Muscle layer of colon (tissue), 2 donors: ENCODE measurements around the gene S100PBP.

Source experiments
- H3K27ac ChIP-seq: one replicate; pipeline ENCODE4 v1.7.0; 2013; ENCODE audit warnings: low read depth, mild to moderate bottlenecking, low read length, moderate library complexity
- H3K27me3 ChIP-seq, 2 donors: one replicate each; pipeline ENCODE4 v1.7.0; 2013; ENCODE audit warnings: low read length in 2 of 2, mild to moderate bottlenecking in 2 of 2; ENCODE audit not compliant: insufficient read depth in 2 of 2, control insufficient read depth in 1 of 2
- H3K36me3 ChIP-seq: one replicate; pipeline ENCODE4 v1.7.0; 2013; ENCODE audit warnings: mild to moderate bottlenecking, low read length; ENCODE audit not compliant: insufficient read depth
- H3K4me1 ChIP-seq: one replicate; pipeline ENCODE4 v1.7.0; 2013; ENCODE audit warnings: mild to moderate bottlenecking, low read length; ENCODE audit not compliant: insufficient read depth
- H3K4me3 ChIP-seq, 2 donors: one replicate each; pipeline ENCODE4 v1.7.0; 2013; ENCODE audit warnings: low read length in 2 of 2, low read depth in 1 of 2, mild to moderate bottlenecking in 1 of 2, moderate library complexity in 1 of 2
- H3K9ac ChIP-seq: one replicate; pipeline ENCODE4 v1.7.0; 2013; ENCODE audit warnings: low read length
- H3K9me3 ChIP-seq: one replicate; pipeline ENCODE4 v1.7.0; 2013; ENCODE audit warnings: mild to moderate bottlenecking, low read length
- donor health status: abdominal sarcoma.
- donor health status: Adenocarcinoma of cecum.

S100PBP gene

DNA sequence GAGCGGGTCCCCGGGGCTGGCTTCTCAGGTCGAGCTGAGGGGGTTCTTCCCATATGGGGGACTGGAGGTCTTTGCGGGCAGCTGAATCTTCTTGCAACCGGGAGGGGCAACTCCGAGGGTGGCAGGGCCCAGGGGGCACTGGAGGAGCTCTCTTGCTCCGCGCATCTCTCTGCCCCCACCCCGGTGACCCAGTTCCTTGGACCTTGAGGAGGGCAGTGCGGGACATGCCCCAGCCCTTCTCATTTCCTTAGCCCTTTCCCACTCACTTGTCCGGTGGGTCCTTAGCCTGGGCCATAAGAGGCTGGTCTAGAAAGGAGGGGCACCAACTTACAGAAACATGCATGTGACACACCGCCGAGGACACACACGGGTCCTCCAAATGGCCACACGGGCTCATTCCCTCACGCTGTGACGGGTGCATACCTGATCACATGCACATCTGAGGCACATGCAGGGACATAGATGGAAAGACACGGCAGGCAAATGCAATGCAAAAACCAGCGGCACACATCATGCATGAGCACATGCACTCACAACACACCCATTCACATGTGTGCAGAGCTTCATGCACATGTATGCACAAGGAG is 69.5 kb downstream of the S100PBP start:
- Histone ChIP-seq H3K36me3 (no peaks in the 10 kb centered on the region), H3K4me3 (no peak overlapping the region), H3K9ac (no peak overlapping the region), H3K4me1 (no peaks in the 10 kb centered on the region), H3K27ac (no peak overlapping the region), H3K9me3 (no peaks in the 10 kb centered on the region), H3K27me3 (peaks cover 32 to 59% of the 10 kb centered on the region in 2 donors)

DNA sequence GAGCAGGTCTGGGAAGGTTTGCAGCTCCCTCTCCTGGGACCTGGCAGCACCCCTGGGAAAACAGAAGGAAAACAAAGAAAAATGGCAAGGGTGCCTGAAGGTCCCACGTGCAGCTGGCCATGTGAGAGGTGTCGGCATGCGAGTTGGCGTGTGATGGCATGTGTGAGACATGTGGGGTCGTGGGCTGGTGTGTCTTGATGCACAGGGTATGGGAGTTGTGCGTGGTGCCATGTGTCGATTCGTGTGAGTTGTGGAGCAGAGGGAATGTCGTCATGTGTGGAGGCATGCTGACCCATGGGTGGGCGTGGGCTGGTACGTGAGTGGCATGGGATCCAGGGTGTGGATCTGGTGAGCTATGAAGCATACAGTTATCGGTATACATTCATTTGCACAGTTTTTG is 70.2 kb downstream of the S100PBP start:
- Histone ChIP-seq H3K36me3 (no peaks in the 10 kb centered on the region), H3K27me3 (peaks cover 39 to 61% of the 10 kb centered on the region in 2 donors), H3K4me3 (no peak overlapping the region), H3K9ac (no peak overlapping the region), H3K9me3 (no peaks in the 10 kb centered on the region), H3K4me1 (no peaks in the 10 kb centered on the region), H3K27ac (no peak overlapping the region)

DNA sequence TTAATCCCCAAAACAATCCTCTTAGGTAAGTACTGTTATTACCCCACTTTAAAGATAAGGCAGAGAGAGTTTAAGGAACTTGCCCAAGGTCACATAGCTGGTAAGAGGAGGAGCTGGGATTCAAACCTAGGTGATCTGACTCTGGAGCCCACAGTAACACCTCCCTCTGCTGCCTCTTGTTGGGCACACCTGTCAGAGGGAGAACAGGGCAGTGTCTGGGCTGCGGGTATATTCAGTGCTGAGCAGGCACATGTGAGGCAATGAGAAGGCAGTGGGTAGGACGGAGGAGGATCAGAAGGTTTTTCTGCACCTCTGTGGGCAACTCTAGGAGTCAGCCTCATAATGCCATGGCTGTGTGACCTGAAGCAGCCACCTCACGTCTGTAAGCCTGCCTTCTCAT is 70.7 kb downstream of the S100PBP start:
- Histone ChIP-seq H3K4me1 (no peaks in the 10 kb centered on the region), H3K27me3 (peaks cover 41 to 65% of the 10 kb centered on the region in 2 donors), H3K36me3 (no peaks in the 10 kb centered on the region)

DNA sequence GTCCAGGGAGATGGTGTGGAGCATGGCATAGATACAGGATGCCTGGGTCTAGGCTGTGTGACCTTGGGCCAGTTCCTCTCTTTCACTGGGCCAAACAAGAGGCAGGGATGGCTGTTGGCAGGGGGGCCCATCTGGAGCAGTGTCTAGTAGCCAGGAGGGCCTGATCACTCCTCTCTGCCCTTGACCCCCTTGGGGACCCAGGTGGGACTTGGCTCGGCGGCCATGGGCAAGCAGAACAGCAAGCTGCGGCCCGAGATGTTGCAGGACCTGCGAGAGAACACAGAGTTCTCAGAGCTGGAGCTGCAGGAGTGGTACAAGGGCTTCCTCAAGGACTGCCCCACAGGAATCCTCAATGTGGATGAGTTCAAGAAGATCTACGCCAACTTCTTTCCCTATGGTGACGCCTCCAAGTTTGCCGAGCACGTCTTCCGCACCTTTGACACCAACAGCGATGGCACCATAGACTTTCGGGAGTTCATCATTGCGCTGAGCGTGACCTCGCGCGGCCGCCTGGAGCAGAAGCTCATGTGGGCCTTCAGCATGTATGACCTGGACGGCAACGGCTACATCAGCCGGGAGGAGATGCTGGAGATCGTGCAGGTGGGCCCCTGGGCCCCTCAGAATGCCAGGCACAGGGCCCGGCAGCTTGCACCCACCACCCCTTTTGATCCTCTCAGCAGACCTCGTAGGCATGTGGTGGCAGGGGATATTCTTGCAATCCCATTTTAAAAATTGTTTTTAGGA is 71.4 kb downstream of the S100PBP start:
- Histone ChIP-seq H3K27ac (no peak overlapping the region), H3K9ac (no peak overlapping the region), H3K4me1 (no peaks in the 10 kb centered on the region), H3K36me3 (no peaks in the 10 kb centered on the region), H3K4me3 (no peak overlapping the region), H3K27me3 (peaks cover 41 to 67% of the 10 kb centered on the region in 2 donors), H3K9me3 (no peaks in the 10 kb centered on the region)

More for the DNA sequence above, 70.7 kb downstream of the S100PBP start:
- H3K9ac ChIP-seq = no peak overlapping the region
- H3K9me3 ChIP-seq = no peaks in the 10 kb centered on the region
- H3K27ac ChIP-seq = no peak overlapping the region
- H3K4me3 ChIP-seq = no peak overlapping the region

DNA sequence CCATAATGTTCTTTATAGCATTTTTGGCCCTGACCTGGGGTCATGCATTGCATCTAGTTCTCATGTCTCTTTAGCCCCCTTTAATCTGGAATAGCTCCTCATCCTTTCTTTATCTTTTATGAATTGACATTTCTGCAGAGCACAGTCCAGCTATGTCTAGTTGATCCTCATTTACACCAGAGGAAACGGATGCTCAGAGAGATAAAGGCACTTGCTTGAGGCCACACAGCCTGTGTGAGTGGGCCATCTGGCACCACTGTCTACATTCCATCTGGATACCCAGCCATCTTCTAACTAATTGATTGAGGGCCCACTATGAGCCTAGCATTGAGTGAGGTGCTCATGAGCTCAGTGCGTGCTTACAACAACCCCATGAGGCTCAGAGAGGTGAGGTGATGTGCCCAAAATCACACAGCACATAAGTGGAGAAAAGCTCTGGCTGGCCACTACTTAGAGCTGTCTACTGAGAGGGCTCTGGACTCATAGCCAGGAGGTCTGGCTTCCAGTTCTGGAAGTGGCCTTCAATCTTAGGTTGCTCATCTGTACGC is 72.4 kb downstream of the S100PBP start:
- H3K9ac ChIP-seq = no peak overlapping the region
- no peak overlapping the region for H3K4me3 ChIP-seq
- H3K9me3 ChIP-seq = no peaks in the 10 kb centered on the region
- peaks cover 40 to 62% of the 10 kb centered on the region in 2 donors for H3K27me3 ChIP-seq
- no peaks in the 10 kb centered on the region for H3K4me1 ChIP-seq
- no peak overlapping the region for H3K27ac ChIP-seq
- H3K36me3 ChIP-seq = no peaks in the 10 kb centered on the region

DNA sequence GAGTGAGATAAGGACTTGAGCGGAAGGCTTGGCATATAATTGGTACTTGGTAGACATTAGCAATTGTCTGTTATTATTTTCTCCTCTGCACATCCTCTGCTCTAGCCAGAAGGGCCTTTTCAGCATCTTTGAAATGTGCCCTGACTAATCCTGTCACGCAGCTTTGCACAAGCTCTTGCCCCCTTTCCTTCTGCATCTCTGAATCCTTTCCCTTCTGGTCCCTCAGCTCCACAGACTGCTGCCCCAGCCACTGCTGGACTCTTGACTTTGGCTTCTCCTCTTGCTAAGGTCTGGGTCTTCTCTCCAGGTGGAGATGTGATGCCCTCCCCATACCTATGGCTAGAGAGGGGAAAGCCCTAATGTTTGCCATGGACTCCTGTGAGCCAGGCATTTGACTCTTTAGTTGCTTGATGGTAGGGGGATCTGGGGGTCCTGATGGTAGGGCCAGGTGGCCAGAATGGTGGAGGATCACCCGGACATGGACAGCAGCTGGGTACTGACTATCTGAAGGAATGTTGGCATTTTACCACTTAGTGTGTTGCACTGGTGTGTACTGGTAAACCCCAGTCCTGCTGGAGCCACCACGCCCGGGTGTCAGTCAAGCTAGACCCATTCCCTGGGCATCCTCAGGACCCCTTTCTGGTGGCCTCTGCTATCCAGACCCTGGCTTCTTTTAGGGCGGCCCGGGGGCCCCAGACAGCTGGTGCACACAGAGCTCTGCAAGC is 73.2 kb downstream of the S100PBP start:
- Histone ChIP-seq H3K27ac (no peak overlapping the region), H3K27me3 (peaks cover 36 to 53% of the 10 kb centered on the region in 2 donors)

DNA sequence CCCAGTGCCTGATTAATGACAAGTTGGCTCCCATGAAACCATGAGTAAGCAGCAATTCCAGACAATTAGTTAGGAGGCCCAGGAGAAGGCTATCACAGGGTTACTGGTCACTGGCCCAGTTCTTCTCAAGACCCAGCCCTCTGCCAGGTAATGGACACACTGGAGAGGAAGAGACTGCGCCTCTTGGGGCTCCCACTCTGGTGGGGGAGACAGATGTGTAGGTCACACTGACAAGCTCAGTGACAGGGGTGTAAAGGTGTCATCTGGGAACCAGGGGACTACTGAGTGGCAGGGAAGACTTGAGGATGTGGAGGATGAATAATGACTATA is 73.8 kb downstream of the S100PBP start:
- peaks cover 36 to 48% of the 10 kb centered on the region in 2 donors for H3K27me3 ChIP-seq

More for the DNA sequence above, 73.2 kb downstream of the S100PBP start:
- H3K9ac ChIP-seq = no peak overlapping the region
- no peaks in the 10 kb centered on the region for H3K36me3 ChIP-seq
- no peak overlapping the region for H3K4me3 ChIP-seq
- H3K4me1 ChIP-seq = no peaks in the 10 kb centered on the region
- H3K9me3 ChIP-seq = no peaks in the 10 kb centered on the region

DNA sequence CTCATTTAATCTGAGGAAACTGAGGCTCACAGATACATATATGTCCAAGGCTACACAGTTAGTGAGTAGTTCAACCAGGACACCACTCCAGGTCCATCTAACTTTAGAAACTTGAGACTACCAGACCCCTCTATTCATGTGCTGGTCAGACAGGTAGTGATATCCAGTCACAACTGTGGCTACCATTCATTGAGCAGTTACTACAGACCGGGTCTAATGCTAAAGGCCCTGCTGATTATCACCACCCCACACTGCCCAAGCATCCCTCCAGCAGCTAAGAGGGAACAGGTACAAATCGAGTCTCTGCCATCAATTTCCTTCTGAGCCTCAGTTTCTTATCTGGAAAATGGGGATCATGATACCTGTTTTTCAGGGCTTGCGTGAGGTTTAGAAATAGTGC is 74.2 kb downstream of the S100PBP start:
- Histone ChIP-seq H3K4me3 (no peak overlapping the region), H3K9ac (no peak overlapping the region), H3K9me3 (no peaks in the 10 kb centered on the region), H3K4me1 (no peaks in the 10 kb centered on the region), H3K36me3 (no peaks in the 10 kb centered on the region), H3K27me3 (peaks cover 36 to 43% of the 10 kb centered on the region in 2 donors), H3K27ac (no peak overlapping the region)

More for the DNA sequence above, 73.8 kb downstream of the S100PBP start:
- H3K9me3 ChIP-seq = no peaks in the 10 kb centered on the region
- no peaks in the 10 kb centered on the region for H3K36me3 ChIP-seq
- H3K9ac ChIP-seq = no peak overlapping the region
- no peak overlapping the region for H3K4me3 ChIP-seq
- no peaks in the 10 kb centered on the region for H3K4me1 ChIP-seq
- no peak overlapping the region for H3K27ac ChIP-seq

DNA sequence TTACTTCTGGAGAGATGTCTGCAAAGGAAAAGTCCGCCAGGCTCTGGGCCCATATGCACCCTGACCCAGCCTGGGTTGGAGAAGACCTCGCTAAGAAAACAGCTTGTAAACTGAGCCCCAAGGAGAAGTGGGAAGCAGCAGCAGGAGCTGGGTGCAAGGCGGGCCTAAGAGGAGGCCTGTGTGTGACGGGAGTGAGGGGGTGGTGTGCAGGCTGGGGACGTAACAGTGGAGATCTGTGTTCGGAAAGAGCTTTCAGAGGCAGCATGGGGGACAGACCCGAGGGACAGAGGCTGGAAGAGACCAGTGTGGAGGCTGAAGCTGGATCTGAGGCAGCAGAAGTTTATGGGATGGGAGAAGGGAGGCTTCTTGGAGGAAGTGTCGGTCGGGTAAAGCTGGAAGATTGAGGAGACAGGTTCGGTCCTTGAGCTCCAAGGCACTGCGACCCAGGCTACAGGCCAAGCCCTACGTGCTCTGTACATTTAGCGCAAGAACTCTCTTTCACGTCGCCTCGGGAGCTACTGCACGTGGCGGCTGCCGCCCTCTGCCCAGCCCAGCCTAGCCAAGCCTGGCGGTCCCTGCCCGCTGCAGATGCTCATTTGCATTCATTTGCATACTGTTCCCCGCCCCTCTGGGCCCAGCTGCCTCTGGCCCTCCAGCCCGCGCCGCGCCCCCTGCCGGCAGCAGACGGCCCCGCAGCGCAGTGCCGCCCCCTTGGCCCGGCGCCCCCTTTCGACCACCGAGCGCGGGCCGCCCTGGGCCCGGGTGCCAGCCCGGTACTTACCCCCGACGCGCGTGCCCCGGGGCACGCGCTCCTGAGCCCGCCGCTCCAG is 75.1 kb downstream of the S100PBP start:
- H3K27ac ChIP-seq = no peak overlapping the region
- H3K27me3 ChIP-seq = peaks cover 26 to 34% of the 10 kb centered on the region in 2 donors
- no peaks in the 10 kb centered on the region for H3K9me3 ChIP-seq
- H3K36me3 ChIP-seq = no peaks in the 10 kb centered on the region
- H3K9ac ChIP-seq = no peak overlapping the region
- H3K4me1 ChIP-seq = no peaks in the 10 kb centered on the region
- H3K4me3 ChIP-seq = peak overlapping the region; percentile 29 to 35

DNA sequence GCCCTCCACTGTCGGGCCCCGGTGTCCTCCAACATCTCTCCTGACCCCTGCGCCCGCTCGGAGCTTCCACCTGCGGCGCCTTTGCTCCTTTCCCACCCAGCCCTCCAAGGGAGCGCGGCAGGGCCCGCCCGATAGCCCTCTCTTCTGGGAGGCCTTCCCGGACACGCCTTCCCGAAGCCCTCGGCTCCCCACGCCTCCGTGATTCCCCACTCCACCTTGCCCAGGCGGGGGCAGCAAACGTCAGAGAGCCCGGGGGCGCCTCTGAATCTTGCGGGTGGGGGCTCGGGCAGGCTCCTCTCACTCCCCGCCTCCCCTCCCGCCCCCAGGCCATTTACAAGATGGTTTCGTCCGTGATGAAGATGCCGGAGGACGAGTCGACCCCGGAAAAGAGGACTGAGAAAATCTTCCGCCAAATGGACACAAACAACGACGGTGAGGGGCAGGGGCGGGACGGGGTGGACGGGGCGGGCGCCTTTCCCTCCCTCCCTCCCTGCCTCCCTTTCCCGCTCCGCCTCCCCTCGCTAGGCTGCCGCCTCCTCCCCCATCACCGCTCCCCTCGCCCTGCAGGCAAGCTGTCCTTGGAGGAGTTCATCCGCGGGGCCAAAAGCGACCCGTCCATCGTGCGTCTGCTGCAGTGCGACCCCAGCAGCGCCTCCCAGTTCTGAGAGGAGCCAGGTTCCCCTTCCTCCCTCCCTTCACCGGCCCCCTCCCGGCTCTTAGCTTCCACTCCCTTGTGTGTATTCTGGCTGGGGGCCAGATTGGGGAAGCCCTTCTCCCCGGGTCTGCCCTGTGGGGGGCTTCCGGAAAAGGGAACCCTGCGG is 76.0 kb downstream of the S100PBP start:
- Histone ChIP-seq H3K4me3 (peak overlapping the region; percentile 29 to 35), H3K4me1 (no peaks in the 10 kb centered on the region), H3K36me3 (no peaks in the 10 kb centered on the region), H3K9ac (no peak overlapping the region), H3K27ac (no peak overlapping the region), H3K27me3 (peaks cover 20 to 32% of the 10 kb centered on the region in 2 donors), H3K9me3 (no peaks in the 10 kb centered on the region)
